HepG2 (cell line): ENCODE results near the gene KLC4. TPM values are rescaled to one million over a fixed set of nuclear protein-coding genes. Genes with fewer than 3 reads are reported as not detected.

ENCODE experiments used
- AHDC1 ChIP-seq: sonication (generic); formaldehyde crosslinking; IDR thresholded peaks from 2 replicates; pipeline ENCODE4 v1.5.1; 2020; ENCODE audit warnings: mild to moderate bottlenecking, missing genetic modification reagents, borderline replicate concordance
- ARNT ChIP-seq: fragments of 450-650 bp; IDR thresholded peaks from 2 replicates; pipeline ENCODE4 v1.6.1; 2017
- GATAD1 ChIP-seq: IDR thresholded peaks from 2 replicates; pipeline ENCODE4 v1.6.1; 2016; ENCODE audit warnings: missing genetic modification reagents, missing compliant biosample characterization
- ISX ChIP-seq: sonication (generic); formaldehyde crosslinking; conservative IDR thresholded peaks from 2 replicates; pipeline ENCODE4 v1.5.0; 2020; ENCODE audit warnings: missing genetic modification reagents
- KAT2B ChIP-seq: fragments of 150-350 bp; IDR thresholded peaks from 2 replicates; pipeline ENCODE4 v1.6.1; 2014; ENCODE audit warnings: low read depth, low read length, borderline replicate concordance
- KLF15 ChIP-seq: sonication (generic); formaldehyde crosslinking; IDR thresholded peaks from 2 replicates; pipeline ENCODE4 v1.8.1; 2023; ENCODE audit warnings: borderline replicate concordance, mild to moderate bottlenecking, inconsistent platforms, missing genetic modification reagents, mixed read lengths
- MIER2 ChIP-seq: IDR thresholded peaks from 2 replicates; pipeline ENCODE4 v1.6.1; 2016; ENCODE audit warnings: missing biosample characterization, missing genetic modification reagents
- NCOR1 ChIP-seq: fragments of 200-600 bp; sonication (generic); IDR thresholded peaks from 2 replicates; pipeline ENCODE4 v1.7.0; 2017; ENCODE audit warnings: antibody characterized with exemption, low read length, borderline replicate concordance
- SNAPC2 ChIP-seq: sonication (generic); formaldehyde crosslinking; IDR thresholded peaks from 2 replicates; pipeline ENCODE4 v1.8.1; 2022; ENCODE audit warnings: mild to moderate bottlenecking, missing genetic modification reagents
- TAF1 ChIP-seq: sonication (generic); formaldehyde crosslinking; IDR thresholded peaks from 2 replicates; pipeline ENCODE4 v1.4.0; 2020; ENCODE audit warnings: missing genetic modification reagents
- TBX2 ChIP-seq: sonication (generic); formaldehyde crosslinking; IDR thresholded peaks from 2 replicates; pipeline ENCODE4 v1.5.0; 2020; ENCODE audit warnings: missing genetic modification reagents, mild to moderate bottlenecking, borderline replicate concordance
- ZNF225 ChIP-seq: sonication (generic); formaldehyde crosslinking; IDR thresholded peaks from 2 replicates; pipeline ENCODE4 v1.4.0; 2020; ENCODE audit warnings: mild to moderate bottlenecking, missing genetic modification reagents
- ZNF446 ChIP-seq: sonication (generic); formaldehyde crosslinking; IDR thresholded peaks from 2 replicates; pipeline ENCODE4 v1.5.0; 2020; ENCODE audit warnings: mild to moderate bottlenecking, missing genetic modification reagents
- polyA plus RNA-seq, 8 experiments: library from polyadenylated mRNA; depleted of rRNA in 3 of 8; stranded (reverse) in 7 of 8; unstranded in 1 of 8; fragments of >200 nt; fragmentation: Illumina TruSeq in 4 of 8; extraction: Trizol in 4 of 8; gene quantifications; 2 replicates each; pipeline versions ENCODE4 v1.2.1 to v1.2.3, GENCODE V29; 2011 to 2016; ENCODE audit warnings: low read depth in 4 of 8, missing spikeins in 1 of 8, mixed read lengths in 1 of 8; ENCODE audit not compliant: insufficient read depth in 1 of 8
- total RNA-seq, 5 experiments: library from RNA; depleted of rRNA; stranded (reverse); fragments of >200 nt; fragmentation: Illumina TruSeq; extraction: Trizol; gene quantifications; 2 replicates each; pipeline ENCODE4 v1.2.3, GENCODE V29; 2016; ENCODE audit warnings: low read depth in 1 of 5
- TF ChIP-seq, protein P1 (sequence below): sonication (generic); formaldehyde crosslinking; IDR thresholded peaks from 2 replicates; pipeline ENCODE4 v1.4.0; 2020; ENCODE audit warnings: mild to moderate bottlenecking, missing genetic modification reagents, borderline replicate concordance
- TF ChIP-seq, protein P2 (sequence below), 2 experiments: fragments of 450-650 bp in 1 of 2; sonication (generic) in 1 of 2; formaldehyde crosslinking; IDR thresholded peaks; 2 replicates each; pipeline versions ENCODE4 v1.5.0 to v1.8.0; 2020 to 2022; ENCODE audit warnings: mild to moderate bottlenecking in 1 of 2, missing genetic modification reagents in 1 of 2
- TF ChIP-seq, protein P3 (sequence below): sonication (generic); formaldehyde crosslinking; IDR thresholded peaks from 2 replicates; pipeline ENCODE4 v1.8.0; 2023; ENCODE audit warnings: mild to moderate bottlenecking, missing genetic modification reagents

The KLC4 gene
- total and polyA plus RNA-seq, 2 of the 13 experiments (the other 11 are each of a cell fraction or from before 2014, with no cell fraction given) = 45.4 to 70.4 TPM

GRCh38 chr6:43076464-43077332, 17.3 kb downstream of the KLC4 start (continued):
- TF ChIP-seq, protein P1, sequence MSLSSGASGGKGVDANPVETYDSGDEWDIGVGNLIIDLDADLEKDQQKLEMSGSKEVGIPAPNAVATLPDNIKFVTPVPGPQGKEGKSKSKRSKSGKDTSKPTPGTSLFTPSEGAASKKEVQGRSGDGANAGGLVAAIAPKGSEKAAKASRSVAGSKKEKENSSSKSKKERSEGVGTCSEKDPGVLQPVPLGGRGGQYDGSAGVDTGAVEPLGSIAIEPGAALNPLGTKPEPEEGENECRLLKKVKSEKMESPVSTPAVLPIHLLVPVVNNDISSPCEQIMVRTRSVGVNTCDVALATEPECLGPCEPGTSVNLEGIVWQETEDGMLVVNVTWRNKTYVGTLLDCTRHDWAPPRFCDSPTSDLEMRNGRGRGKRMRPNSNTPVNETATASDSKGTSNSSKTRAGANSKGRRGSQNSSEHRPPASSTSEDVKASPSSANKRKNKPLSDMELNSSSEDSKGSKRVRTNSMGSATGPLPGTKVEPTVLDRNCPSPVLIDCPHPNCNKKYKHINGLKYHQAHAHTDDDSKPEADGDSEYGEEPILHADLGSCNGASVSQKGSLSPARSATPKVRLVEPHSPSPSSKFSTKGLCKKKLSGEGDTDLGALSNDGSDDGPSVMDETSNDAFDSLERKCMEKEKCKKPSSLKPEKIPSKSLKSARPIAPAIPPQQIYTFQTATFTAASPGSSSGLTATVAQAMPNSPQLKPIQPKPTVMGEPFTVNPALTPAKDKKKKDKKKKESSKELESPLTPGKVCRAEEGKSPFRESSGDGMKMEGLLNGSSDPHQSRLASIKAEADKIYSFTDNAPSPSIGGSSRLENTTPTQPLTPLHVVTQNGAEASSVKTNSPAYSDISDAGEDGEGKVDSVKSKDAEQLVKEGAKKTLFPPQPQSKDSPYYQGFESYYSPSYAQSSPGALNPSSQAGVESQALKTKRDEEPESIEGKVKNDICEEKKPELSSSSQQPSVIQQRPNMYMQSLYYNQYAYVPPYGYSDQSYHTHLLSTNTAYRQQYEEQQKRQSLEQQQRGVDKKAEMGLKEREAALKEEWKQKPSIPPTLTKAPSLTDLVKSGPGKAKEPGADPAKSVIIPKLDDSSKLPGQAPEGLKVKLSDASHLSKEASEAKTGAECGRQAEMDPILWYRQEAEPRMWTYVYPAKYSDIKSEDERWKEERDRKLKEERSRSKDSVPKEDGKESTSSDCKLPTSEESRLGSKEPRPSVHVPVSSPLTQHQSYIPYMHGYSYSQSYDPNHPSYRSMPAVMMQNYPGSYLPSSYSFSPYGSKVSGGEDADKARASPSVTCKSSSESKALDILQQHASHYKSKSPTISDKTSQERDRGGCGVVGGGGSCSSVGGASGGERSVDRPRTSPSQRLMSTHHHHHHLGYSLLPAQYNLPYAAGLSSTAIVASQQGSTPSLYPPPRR (CRISPR knock-in tag) = peak; percentile 60; the same call in 1 of the 2 replicates
- TF ChIP-seq ZNF446 (CRISPR knock-in tag) (0 out of 2 replicates have a peak, but pooled peaks have one; percentile 61), ARNT (no peak), ZNF225 (CRISPR knock-in tag) (no peak), GATAD1 (CRISPR knock-in tag) (0 out of 2 replicates have a peak, but pooled peaks have one; percentile 9), SNAPC2 (CRISPR knock-in tag) (no peak), NCOR1 (peak; percentile 29; the same call in 1 of the 2 replicates), AHDC1 (CRISPR knock-in tag) (peak; percentile 55; the same call in 1 of the 2 replicates), KLF15 (CRISPR knock-in tag) (0 out of 2 replicates have a peak, but pooled peaks have one; percentile 22), TBX2 (CRISPR knock-in tag) (peak; percentile 69), MIER2 (CRISPR knock-in tag) (no peak), TAF1 (CRISPR knock-in tag) (peak; percentile 40; the same call in 1 of the 2 replicates), ISX (CRISPR knock-in tag) (0 out of 2 replicates have a peak, but pooled peaks have one; percentile 39), KAT2B (no peak)
- TF ChIP-seq, protein P2, sequence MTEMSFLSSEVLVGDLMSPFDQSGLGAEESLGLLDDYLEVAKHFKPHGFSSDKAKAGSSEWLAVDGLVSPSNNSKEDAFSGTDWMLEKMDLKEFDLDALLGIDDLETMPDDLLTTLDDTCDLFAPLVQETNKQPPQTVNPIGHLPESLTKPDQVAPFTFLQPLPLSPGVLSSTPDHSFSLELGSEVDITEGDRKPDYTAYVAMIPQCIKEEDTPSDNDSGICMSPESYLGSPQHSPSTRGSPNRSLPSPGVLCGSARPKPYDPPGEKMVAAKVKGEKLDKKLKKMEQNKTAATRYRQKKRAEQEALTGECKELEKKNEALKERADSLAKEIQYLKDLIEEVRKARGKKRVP (CRISPR knock-in tag; IDR thresholded peaks at IDR 0.05) = no peak
- TF ChIP-seq, protein P3, sequence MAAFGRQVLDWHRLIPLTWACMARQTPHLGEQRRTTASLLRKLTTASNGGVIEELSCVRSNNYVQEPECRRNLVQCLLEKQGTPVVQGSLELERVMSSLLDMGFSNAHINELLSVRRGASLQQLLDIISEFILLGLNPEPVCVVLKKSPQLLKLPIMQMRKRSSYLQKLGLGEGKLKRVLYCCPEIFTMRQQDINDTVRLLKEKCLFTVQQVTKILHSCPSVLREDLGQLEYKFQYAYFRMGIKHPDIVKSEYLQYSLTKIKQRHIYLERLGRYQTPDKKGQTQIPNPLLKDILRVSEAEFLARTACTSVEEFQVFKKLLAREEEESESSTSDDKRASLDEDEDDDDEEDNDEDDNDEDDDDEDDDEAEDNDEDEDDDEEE = peak; percentile 79; the same call in 1 of the 2 replicates
